Smooth muscle cell of trachea (primary cell): Measurements from ENCODE around the gene DCDC2C. TPM values are rescaled to one million over a fixed set of nuclear protein-coding genes. Genes with fewer than 3 reads are reported as not detected.

ENCODE experiments used
- total RNA-seq: library from RNA; depleted of rRNA; stranded (reverse); fragments of >200 nt; gene quantifications from 2 replicates; pipeline ENCODE4 v1.2.1, GENCODE V29; 2014

The DCDC2C gene
- total RNA-seq: not detected in 2 replicates

DNA sequence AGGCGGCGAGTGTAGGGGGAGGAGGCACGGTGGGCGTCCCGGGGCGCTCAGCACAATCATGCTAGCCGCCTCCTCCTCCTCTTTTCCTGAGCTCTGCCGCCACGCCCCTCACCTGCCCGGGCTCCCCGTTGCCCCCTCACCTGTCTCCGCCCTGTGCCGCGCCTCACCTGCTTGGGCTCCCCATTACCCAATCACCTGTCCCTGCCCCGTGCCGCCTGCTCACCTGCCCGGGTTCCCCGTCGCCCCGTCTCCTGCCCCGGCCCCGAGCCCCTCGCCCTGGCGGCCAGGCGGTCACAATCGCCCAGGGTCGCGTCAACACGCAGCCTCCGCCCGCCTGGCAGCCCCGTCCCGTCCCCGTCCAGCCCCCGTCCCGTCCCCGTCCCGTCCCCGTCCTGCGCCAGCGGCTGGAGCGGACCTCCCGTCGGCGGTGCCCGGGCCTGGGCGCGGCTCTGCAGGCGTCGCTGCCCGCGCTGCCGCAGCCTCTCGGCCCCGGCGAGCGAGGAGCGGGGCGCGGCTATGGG is at the start of gene DCDC2C:
Gene DCDC2C, plus strand, starts transcription at position 340 of the 521 bp plus-strand sequence. Its CDS starts 177 bp downstream, at position 517.

GRCh38 chr2:3657881-3658280 is 45.5 kb upstream of the DCDC2C start, which contains the start of gene ALLC:
Gene ALLC (plus strand): TSS chr2:3658200. CDS start chr2:3671158, 12,958 bp downstream.

Other genes starting within 250 kb of the DCDC2C start
- 43.5 and 66.0 TPM in 2 replicates for gene ADI1, start 184.0 kb upstream of the DCDC2C start, total RNA-seq
- gene RNASEH1, start 145.2 kb upstream of the DCDC2C start, total RNA-seq: 28.3 and 41.3 TPM in 2 replicates
- gene RPS7, start 128.3 kb upstream of the DCDC2C start, total RNA-seq: 1,266 and 2,068 TPM in 2 replicates
- gene COLEC11, start 108.5 kb upstream of the DCDC2C start, total RNA-seq: 0.44 TPM in 1 of 2 replicates, not detected in the other
- not detected in 2 replicates for gene ALLC, start 45.4 kb upstream of the DCDC2C start, total RNA-seq